ENCODE results near the gene UBASH3B. TPM values are rescaled to one million over a fixed set of nuclear protein-coding genes. Genes with fewer than 3 reads are reported as not detected.

UBASH3B gene
- total and polyA plus RNA-seq, 2 of the 13 experiments (the other 11 are each of a cell fraction or from before 2014, with no cell fraction given) = 4.4 to 7.6 TPM

GRCh38 chr11:122720107-122720881 is 64.8 kb downstream of the UBASH3B start (continued):
- TF ChIP-seq LCORL (IDR thresholded peaks at IDR 0.05) (no peak), LCORL (CRISPR knock-in tag; IDR thresholded peaks at IDR 0.05) (no peak), TOPORS (CRISPR knock-in tag; IDR thresholded peaks at IDR 0.05) (no peak), ZNF510 (CRISPR knock-in tag; IDR thresholded peaks at IDR 0.05; ENCODE audit: low read depth) (no peak), RBAK (CRISPR knock-in tag; IDR thresholded peaks at IDR 0.05) (no peak), ZBTB10 (CRISPR knock-in tag; IDR thresholded peaks at IDR 0.05; ENCODE audit: borderline replicate concordance) (no peak), SOX6 (IDR thresholded peaks at IDR 0.05) (no peak), SOX6 (CRISPR knock-in tag; IDR thresholded peaks at IDR 0.05) (no peak), ZNF124 (CRISPR knock-in tag; IDR thresholded peaks at IDR 0.05) (no peak), CCAR2 (optimal IDR thresholded peaks at IDR 0.05; ENCODE audit: low read depth, low read length) (no peak)

All from HepG2 (cell line).